ENCODE data around the gene ADGRF5.

DNA sequence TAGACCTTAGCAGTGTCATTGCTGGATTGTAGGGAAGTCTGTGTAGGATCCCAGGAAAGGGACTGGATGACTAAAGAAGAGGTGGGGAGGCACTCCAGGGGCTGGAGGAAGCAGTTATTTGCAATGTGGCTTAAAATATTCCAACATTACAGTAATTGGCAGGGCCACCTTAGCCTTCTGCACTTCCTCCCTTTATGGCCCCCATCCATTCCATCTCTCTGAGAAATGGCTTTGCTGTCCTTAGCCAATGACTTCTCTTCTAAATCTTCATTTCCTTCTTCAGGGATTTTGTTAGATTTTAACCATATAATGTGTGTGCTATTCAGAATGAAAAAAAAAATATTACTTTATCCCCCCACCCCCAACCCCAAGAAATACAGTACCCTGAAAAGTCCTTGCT lies 6.4 kb downstream of the ADGRF5 start:
- TF ChIP-seq CTCF (IDR thresholded peaks at IDR 0.05; ENCODE audit: low read length) (no peak), EZH2 (optimal IDR thresholded peaks at IDR 0.05; ENCODE audit: low read depth, low read length) (no peak)

Data from MM.1S (cell line).